Peyer's patch (tissue), 4 donors: ENCODE data around the gene KLHL29. TPM values are rescaled to one million over a fixed set of nuclear protein-coding genes. Genes with fewer than 3 reads are reported as not detected.

Experiments used
- DNase-seq, 3 donors: peaks; one replicate each; pipeline ENCODE4 v3.0.0-alpha.2; 2017 to 2019
- H3K27ac ChIP-seq, 4 donors: fragments of 200-600 bp; sonication (generic); one replicate each; pipeline ENCODE4 v1.5.1; 2016 to 2019
- H3K27me3 ChIP-seq, 2 donors: fragments of 200-600 bp; sonication (generic); one replicate each; pipeline ENCODE4 v1.5.1; 2019
- H3K36me3 ChIP-seq, 3 donors: fragments of 200-600 bp; sonication (generic); one replicate each; pipeline ENCODE4 v1.5.1; 2016 to 2019
- H3K4me1 ChIP-seq, 4 donors: fragments of 200-600 bp; sonication (generic); one replicate each; pipeline ENCODE4 v1.5.1; 2016 to 2019
- H3K4me3 ChIP-seq, 4 donors: fragments of 200-600 bp; sonication (generic); 1 replicate in 3 of 4; 2 replicates in 1 of 4; pipeline ENCODE4 v1.5.1; 2016 to 2019; ENCODE audit warnings: mild to moderate bottlenecking in 1 of 4
- H3K9me3 ChIP-seq, 4 donors: fragments of 200-600 bp; sonication (generic); one replicate each; pipeline ENCODE4 v1.5.1; 2016 to 2019; ENCODE audit warnings: mild to moderate bottlenecking in 1 of 4
- POLR2A ChIP-seq, 2 donors: fragments of 450-650 bp; IDR thresholded peaks; one replicate each; pipeline ENCODE4 v1.5.1; 2017; ENCODE audit warnings: antibody characterized with exemption in 2 of 2, mild to moderate bottlenecking in 2 of 2, moderate library complexity in 2 of 2
- total RNA-seq, 4 donors: library from RNA; depleted of rRNA; stranded (reverse); fragments of >200 nt; gene quantifications; one replicate each; pipeline ENCODE4 v1.1.0, GENCODE V29; 2016
- TF ChIP-seq, protein P1 (sequence below), 6 experiments: fragments of 450-650 bp in 4 of 6; fragments of 200-600 bp in 2 of 6; sonication (generic) in 1 of 6; IDR thresholded peaks; one replicate each; pipeline ENCODE4 v1.5.1; 2017 to 2019; ENCODE audit warnings: antibody characterized with exemption in 6 of 6, mild to moderate bottlenecking in 3 of 6, moderate library complexity in 1 of 6

The KLHL29 gene
- total RNA-seq, 4 donors from 2014 or later = 1.1 to 18.2 (median 5.0) TPM

DNA sequence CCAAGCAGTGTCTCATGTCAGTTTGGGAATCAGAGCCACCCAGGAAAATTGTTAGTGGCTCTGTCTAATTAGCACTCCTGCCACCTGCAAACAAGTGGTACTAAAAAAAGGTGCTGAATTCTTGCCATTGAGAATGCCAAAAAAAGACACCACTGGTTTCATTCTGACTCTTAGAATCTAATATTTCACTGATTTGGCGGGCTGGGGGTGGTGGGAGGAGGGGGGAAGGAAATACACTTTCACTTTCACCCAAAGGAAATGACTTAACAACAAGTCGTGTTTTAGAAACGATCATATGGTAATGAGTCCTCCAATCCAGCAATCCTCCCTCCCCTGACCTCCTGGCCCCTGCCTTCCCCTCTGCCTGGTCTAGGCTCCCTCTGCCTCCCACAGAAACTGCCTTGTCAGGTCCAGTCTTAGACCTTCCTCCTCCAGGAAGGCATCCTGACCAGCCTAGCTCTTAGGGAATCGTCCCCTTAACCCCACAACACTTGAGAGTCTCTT lies 4.4 kb upstream of the KLHL29 start:
- Histone ChIP-seq H3K36me3 (no peaks in the 10 kb centered on the region), H3K4me1 (peaks cover 0 to 11% (median 4%) of the 10 kb centered on the region in 4 donors), H3K27ac (peak overlapping the region in 1 of 4 donors; percentile 26), H3K9me3 (no peaks in the 10 kb centered on the region), H3K4me3 (no peak overlapping the region), H3K27me3 (no peaks in the 10 kb centered on the region)
- DNase-seq = peak in 1 of 3 donors; percentile 36
- TF ChIP-seq, protein P1, sequence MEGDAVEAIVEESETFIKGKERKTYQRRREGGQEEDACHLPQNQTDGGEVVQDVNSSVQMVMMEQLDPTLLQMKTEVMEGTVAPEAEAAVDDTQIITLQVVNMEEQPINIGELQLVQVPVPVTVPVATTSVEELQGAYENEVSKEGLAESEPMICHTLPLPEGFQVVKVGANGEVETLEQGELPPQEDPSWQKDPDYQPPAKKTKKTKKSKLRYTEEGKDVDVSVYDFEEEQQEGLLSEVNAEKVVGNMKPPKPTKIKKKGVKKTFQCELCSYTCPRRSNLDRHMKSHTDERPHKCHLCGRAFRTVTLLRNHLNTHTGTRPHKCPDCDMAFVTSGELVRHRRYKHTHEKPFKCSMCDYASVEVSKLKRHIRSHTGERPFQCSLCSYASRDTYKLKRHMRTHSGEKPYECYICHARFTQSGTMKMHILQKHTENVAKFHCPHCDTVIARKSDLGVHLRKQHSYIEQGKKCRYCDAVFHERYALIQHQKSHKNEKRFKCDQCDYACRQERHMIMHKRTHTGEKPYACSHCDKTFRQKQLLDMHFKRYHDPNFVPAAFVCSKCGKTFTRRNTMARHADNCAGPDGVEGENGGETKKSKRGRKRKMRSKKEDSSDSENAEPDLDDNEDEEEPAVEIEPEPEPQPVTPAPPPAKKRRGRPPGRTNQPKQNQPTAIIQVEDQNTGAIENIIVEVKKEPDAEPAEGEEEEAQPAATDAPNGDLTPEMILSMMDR (IDR thresholded peaks at IDR 0.05) = no peak
- TF ChIP-seq POLR2A (IDR thresholded peaks at IDR 0.05) = no peak

DNA sequence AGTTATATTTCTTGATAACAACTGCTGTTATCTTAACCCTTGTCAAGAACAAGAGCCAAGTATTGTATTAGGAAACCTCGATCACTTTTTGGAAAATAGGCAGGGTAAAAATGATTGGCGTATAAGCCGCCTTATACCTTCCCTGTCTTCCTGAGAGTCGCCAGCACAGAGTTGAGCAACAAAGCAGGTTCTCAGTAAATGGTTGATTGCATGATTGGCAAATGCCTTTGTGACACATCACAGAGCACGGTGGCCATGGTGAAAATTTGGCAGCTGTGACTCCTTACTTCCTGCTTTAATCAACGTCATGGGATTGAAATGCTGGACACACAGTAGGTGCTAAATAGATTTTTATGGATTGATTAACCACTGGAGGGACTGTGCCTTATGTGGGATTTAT lies 3.9 kb upstream of the KLHL29 start:
- Histone ChIP-seq H3K9me3 (no peaks in the 10 kb centered on the region), H3K27ac (peak overlapping the region in 1 of 4 donors; percentile 26), H3K4me1 (peaks cover 0 to 12% (median 5%) of the 10 kb centered on the region in 4 donors), H3K27me3 (peaks cover 0 to 1% of the 10 kb centered on the region in 2 donors), H3K36me3 (no peaks in the 10 kb centered on the region), H3K4me3 (no peak overlapping the region)
- no peak for TF ChIP-seq POLR2A (IDR thresholded peaks at IDR 0.05)
- TF ChIP-seq, protein P1 (IDR thresholded peaks at IDR 0.05) = no peak
- peak in 1 of 3 donors; percentile 60 for DNase-seq

DNA sequence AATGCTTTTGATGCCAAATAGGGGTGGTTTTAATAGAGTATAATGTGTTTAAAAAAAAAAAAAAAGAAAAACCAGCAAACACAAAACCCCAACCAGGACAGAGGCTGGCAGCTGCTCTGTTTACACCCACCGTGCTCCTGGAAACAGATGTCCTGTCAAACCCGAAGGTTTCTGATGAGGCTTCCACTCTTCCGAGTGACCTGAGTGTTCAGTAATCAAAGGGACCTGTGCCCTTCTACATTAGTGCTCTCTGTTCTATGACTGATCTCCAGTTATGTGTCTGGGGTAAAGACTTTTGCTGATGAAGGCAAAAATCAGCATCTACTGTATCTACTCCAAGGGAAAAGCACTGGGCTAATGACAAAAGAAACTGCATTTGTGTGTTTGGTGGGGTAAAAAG lies 3.5 kb upstream of the KLHL29 start:
- H3K4me1 ChIP-seq = peaks cover 0 to 16% (median 5%) of the 10 kb centered on the region in 4 donors
- TF ChIP-seq, protein P1 (IDR thresholded peaks at IDR 0.05) = no peak
- no peak for TF ChIP-seq POLR2A (IDR thresholded peaks at IDR 0.05)
- no peaks in the 10 kb centered on the region for H3K36me3 ChIP-seq
- DNase-seq = no peak
- H3K27ac ChIP-seq = no peak overlapping the region
- H3K27me3 ChIP-seq = peaks cover 0 to 5% of the 10 kb centered on the region in 2 donors
- H3K9me3 ChIP-seq = no peaks in the 10 kb centered on the region
- H3K4me3 ChIP-seq = no peak overlapping the region

DNA sequence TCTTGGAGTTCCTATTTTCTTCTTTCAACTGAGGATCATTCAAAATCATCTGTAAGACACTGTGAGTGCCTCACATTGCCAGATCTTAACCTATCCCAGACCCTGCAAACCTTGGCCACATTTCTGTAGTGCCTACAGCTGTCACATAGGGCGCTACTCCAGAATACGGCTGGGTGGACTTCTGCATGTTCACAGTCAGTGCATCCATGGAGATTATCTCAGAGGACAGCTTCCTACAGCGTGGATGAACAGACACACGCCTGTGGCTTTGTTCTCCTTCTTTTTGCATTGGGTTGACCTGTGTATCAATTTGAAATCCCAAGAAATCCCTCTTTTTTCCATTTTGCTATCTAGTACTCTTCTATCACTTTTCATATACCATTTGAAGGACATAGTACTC lies 1.9 kb upstream of the KLHL29 start:
- no peak for TF ChIP-seq POLR2A (IDR thresholded peaks at IDR 0.05)
- TF ChIP-seq, protein P1 (IDR thresholded peaks at IDR 0.05) = no peak
- peaks cover 0 to 21% (median 5%) of the 10 kb centered on the region in 4 donors for H3K4me1 ChIP-seq
- no peak overlapping the region for H3K4me3 ChIP-seq
- H3K27me3 ChIP-seq = peaks cover 0 to 8% of the 10 kb centered on the region in 2 donors
- DNase-seq = no peak
- H3K36me3 ChIP-seq = no peaks in the 10 kb centered on the region
- no peaks in the 10 kb centered on the region for H3K9me3 ChIP-seq
- no peak overlapping the region for H3K27ac ChIP-seq

DNA sequence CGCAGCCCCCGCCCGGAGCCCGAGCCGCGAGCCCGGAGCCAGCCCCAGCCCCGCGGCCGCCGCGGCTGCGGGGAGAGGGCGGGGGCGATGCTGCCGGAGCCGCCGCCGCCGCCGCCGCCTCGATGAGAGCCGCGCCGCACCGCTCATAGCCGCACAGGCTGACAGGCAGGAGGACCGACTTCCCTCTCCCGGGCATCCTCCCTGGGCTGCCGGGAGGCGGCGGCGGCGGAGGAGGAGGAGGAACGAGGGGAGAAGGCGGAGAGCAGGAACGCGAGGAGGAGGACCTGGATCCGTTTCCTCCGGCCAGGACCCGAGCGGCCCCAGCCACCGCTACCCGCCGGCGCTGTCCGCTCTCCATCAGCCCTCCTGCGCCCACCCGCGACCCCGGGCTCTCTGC lies 370 bp downstream of the KLHL29 start:
- peak overlapping the region; percentile 40 to 82 (median 76) for H3K27ac ChIP-seq
- peaks cover 0 to 8% of the 10 kb centered on the region in 2 donors for H3K27me3 ChIP-seq
- no peaks in the 10 kb centered on the region for H3K9me3 ChIP-seq
- peak in 2 of 3 donors; percentile 16 to 58 for DNase-seq
- TF ChIP-seq, protein P1 (IDR thresholded peaks at IDR 0.05) = no peak
- no peak for TF ChIP-seq POLR2A (IDR thresholded peaks at IDR 0.05)
- peaks cover 0 to 21% (median 4%) of the 10 kb centered on the region in 4 donors for H3K4me1 ChIP-seq
- H3K4me3 ChIP-seq = peak overlapping the region; percentile 48 to 73 (median 62)
- H3K36me3 ChIP-seq = no peaks in the 10 kb centered on the region
